ENCODE results near the gene CAMTA1. TPM values are rescaled to one million over a fixed set of nuclear protein-coding genes. Genes with fewer than 3 reads are reported as not detected.

CAMTA1 gene
- polyA plus RNA-seq, 1 donor from 2014 or later = 79.0 TPM

GRCh38 chr1:7290971-7291970, 506.0 kb downstream of the CAMTA1 start:
- Mint-ChIP-seq H3K36me3 (peaks cover 4% of the 10 kb centered on the region), H3K9me3 (peaks cover 0 to 2% (median 2%) of the 10 kb centered on the region in 3 donors), H3K4me1 (peaks cover 0 to 2% (median 0%) of the 10 kb centered on the region in 3 donors), H3K4me3 (no peak overlapping the region), H3K27me3 (peaks cover 4% of the 10 kb centered on the region), H3K27ac (no peak overlapping the region)

GRCh38 chr1:7292036-7292681, 506.9 kb downstream of the CAMTA1 start:
- H3K36me3 Mint-ChIP-seq = peaks cover 4% of the 10 kb centered on the region
- no peak overlapping the region for H3K4me3 Mint-ChIP-seq
- no peak overlapping the region for H3K27ac Mint-ChIP-seq
- H3K4me1 Mint-ChIP-seq = peaks cover 0 to 2% (median 0%) of the 10 kb centered on the region in 3 donors
- peaks cover 2% of the 10 kb centered on the region for H3K27me3 Mint-ChIP-seq
- H3K9me3 Mint-ChIP-seq = peaks cover 0 to 10% (median 4%) of the 10 kb centered on the region in 3 donors

GRCh38 chr1:7292714-7293419, 507.6 kb downstream of the CAMTA1 start:
- H3K4me3 Mint-ChIP-seq = no peak overlapping the region
- H3K27ac Mint-ChIP-seq = no peak overlapping the region
- H3K9me3 Mint-ChIP-seq = peaks cover 0 to 12% (median 5%) of the 10 kb centered on the region in 3 donors
- H3K4me1 Mint-ChIP-seq = peaks cover 0 to 2% (median 0%) of the 10 kb centered on the region in 3 donors
- peaks cover 2% of the 10 kb centered on the region for H3K27me3 Mint-ChIP-seq
- peaks cover 4% of the 10 kb centered on the region for H3K36me3 Mint-ChIP-seq

- H3K27ac Mint-ChIP-seq = no peak overlapping the region
- peaks cover 2% of the 10 kb centered on the region for H3K27me3 Mint-ChIP-seq
- peaks cover 0 to 12% (median 5%) of the 10 kb centered on the region in 3 donors for H3K9me3 Mint-ChIP-seq
- H3K4me1 Mint-ChIP-seq = no peaks in the 10 kb centered on the region
- no peak overlapping the region for H3K4me3 Mint-ChIP-seq
- no peaks in the 10 kb centered on the region for H3K36me3 Mint-ChIP-seq
Measured at GRCh38 chr1:7293702-7294629, 508.7 kb downstream of the CAMTA1 start.

GRCh38 chr1:7294636-7295035, 509.4 kb downstream of the CAMTA1 start:
- H3K27me3 Mint-ChIP-seq = peaks cover 3% of the 10 kb centered on the region
- H3K4me3 Mint-ChIP-seq = no peak overlapping the region
- H3K36me3 Mint-ChIP-seq = no peaks in the 10 kb centered on the region
- H3K4me1 Mint-ChIP-seq = no peaks in the 10 kb centered on the region
- H3K27ac Mint-ChIP-seq = no peak overlapping the region
- peaks cover 0 to 12% (median 5%) of the 10 kb centered on the region in 3 donors for H3K9me3 Mint-ChIP-seq

- Mint-ChIP-seq H3K27me3 (peaks cover 3% of the 10 kb centered on the region), H3K27ac (no peak overlapping the region), H3K36me3 (no peaks in the 10 kb centered on the region)
Measured at GRCh38 chr1:7295946-7296345, 510.7 kb downstream of the CAMTA1 start.

GRCh38 chr1:7296968-7297367, 511.7 kb downstream of the CAMTA1 start:
- Mint-ChIP-seq H3K9me3 (peaks cover 0 to 12% (median 5%) of the 10 kb centered on the region in 3 donors), H3K4me1 (no peaks in the 10 kb centered on the region), H3K4me3 (no peak overlapping the region), H3K36me3 (no peaks in the 10 kb centered on the region), H3K27me3 (peaks cover 6% of the 10 kb centered on the region), H3K27ac (peak overlapping the region in 1 of 3 donors; percentile 18)

More at GRCh38 chr1:7295946-7296345, 510.7 kb downstream of the CAMTA1 start:
- H3K4me3 Mint-ChIP-seq = no peak overlapping the region
- no peaks in the 10 kb centered on the region for H3K4me1 Mint-ChIP-seq
- H3K9me3 Mint-ChIP-seq = peaks cover 0 to 12% (median 5%) of the 10 kb centered on the region in 3 donors

- Mint-ChIP-seq H3K27me3 (peaks cover 6% of the 10 kb centered on the region), H3K9me3 (peaks cover 0 to 12% (median 5%) of the 10 kb centered on the region in 3 donors), H3K27ac (no peak overlapping the region), H3K4me3 (peak overlapping the region in 1 of 4 donors; percentile 31), H3K4me1 (no peaks in the 10 kb centered on the region), H3K36me3 (no peaks in the 10 kb centered on the region)
Measured at GRCh38 chr1:7298145-7298544, 512.9 kb downstream of the CAMTA1 start.

- Mint-ChIP-seq H3K36me3 (no peaks in the 10 kb centered on the region), H3K4me3 (no peak overlapping the region), H3K27ac (no peak overlapping the region), H3K27me3 (peaks cover 6% of the 10 kb centered on the region), H3K9me3 (peaks cover 0 to 12% (median 5%) of the 10 kb centered on the region in 3 donors), H3K4me1 (peaks cover 0 to 2% (median 0%) of the 10 kb centered on the region in 3 donors)
Measured at GRCh38 chr1:7298749-7299151, 513.5 kb downstream of the CAMTA1 start.

GRCh38 chr1:7299329-7299799, 514.1 kb downstream of the CAMTA1 start:
- H3K9me3 Mint-ChIP-seq = peaks cover 0 to 12% (median 5%) of the 10 kb centered on the region in 3 donors
- H3K27me3 Mint-ChIP-seq = peaks cover 6% of the 10 kb centered on the region
- no peak overlapping the region for H3K4me3 Mint-ChIP-seq

GRCh38 chr1:7299994-7300393, 514.7 kb downstream of the CAMTA1 start:
- Mint-ChIP-seq H3K9me3 (peaks cover 0 to 12% (median 5%) of the 10 kb centered on the region in 3 donors), H3K36me3 (no peaks in the 10 kb centered on the region), H3K27me3 (peaks cover 4% of the 10 kb centered on the region), H3K27ac (no peak overlapping the region), H3K4me3 (peak overlapping the region in 1 of 4 donors; percentile 45), H3K4me1 (peaks cover 0 to 2% (median 0%) of the 10 kb centered on the region in 3 donors)

More at GRCh38 chr1:7299329-7299799, 514.1 kb downstream of the CAMTA1 start:
- no peak overlapping the region for H3K27ac Mint-ChIP-seq
- H3K36me3 Mint-ChIP-seq = no peaks in the 10 kb centered on the region
- H3K4me1 Mint-ChIP-seq = peaks cover 0 to 2% (median 0%) of the 10 kb centered on the region in 3 donors

GRCh38 chr1:7300893-7301663, 515.8 kb downstream of the CAMTA1 start:
- Mint-ChIP-seq H3K27ac (no peak overlapping the region), H3K36me3 (no peaks in the 10 kb centered on the region), H3K4me3 (no peak overlapping the region), H3K9me3 (peaks cover 0 to 12% (median 5%) of the 10 kb centered on the region in 3 donors), H3K4me1 (peaks cover 0 to 2% (median 0%) of the 10 kb centered on the region in 3 donors), H3K27me3 (peaks cover 6% of the 10 kb centered on the region)

GRCh38 chr1:7301664-7301981, 516.4 kb downstream of the CAMTA1 start:
- Mint-ChIP-seq H3K9me3 (peaks cover 0 to 6% (median 4%) of the 10 kb centered on the region in 3 donors), H3K36me3 (no peaks in the 10 kb centered on the region), H3K27ac (no peak overlapping the region), H3K4me1 (peaks cover 0 to 2% (median 0%) of the 10 kb centered on the region in 3 donors), H3K27me3 (peaks cover 6% of the 10 kb centered on the region), H3K4me3 (no peak overlapping the region)
